GM21447 (cell line): ENCODE measurements around the gene PSMB2.

ENCODE experiments used
- ATAC-seq: cut with Tn5 transposase; IDR thresholded peaks from one replicate; pipeline ENCODE4 v1.9.1; 2021; ENCODE audit not compliant: unreplicated experiment

PSMB2 gene

DNA sequence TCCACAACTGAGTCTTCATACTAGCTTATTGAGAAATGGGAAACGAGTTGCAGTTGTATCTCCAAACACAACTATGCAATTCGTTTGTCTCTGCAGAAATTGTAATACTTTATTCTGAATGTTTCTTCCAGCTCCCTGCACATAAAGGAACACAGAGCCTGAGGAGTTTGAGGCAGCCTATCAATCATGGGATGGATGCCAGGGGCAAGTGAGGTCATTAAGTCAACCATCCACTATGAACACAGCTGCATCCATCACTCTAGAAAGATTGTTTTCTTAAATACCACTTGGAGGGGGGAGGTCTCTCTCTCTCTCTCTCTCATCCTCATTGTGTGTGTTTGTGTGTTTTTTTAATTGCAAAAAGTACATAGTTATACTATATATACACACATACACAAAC lies 2.9 kb upstream of the PSMB2 start:
- ATAC-seq: no peak

DNA sequence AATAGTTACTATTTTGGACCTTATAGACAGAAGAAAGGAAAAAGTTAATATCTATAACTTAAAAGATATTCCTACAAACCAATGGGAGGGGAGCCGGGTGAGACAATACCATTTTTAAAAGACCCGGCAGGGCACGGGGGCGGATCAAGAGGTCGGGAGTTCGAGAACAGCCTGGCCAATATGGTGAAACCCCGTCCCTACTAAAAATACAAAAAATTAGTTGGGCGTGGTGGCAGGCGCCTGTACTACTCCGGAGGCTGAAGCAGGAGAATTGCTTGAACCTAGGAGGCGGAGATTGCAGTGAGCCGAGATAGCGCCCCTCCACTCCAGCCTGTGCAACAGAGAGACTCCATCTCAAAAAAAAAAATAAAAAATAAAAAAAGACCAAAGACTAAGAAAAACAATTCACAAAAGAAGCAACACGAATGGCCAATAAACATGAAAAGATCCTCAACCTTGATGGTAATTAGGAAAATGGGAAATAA lies 1.2 kb upstream of the PSMB2 start:
- no peak for ATAC-seq

DNA sequence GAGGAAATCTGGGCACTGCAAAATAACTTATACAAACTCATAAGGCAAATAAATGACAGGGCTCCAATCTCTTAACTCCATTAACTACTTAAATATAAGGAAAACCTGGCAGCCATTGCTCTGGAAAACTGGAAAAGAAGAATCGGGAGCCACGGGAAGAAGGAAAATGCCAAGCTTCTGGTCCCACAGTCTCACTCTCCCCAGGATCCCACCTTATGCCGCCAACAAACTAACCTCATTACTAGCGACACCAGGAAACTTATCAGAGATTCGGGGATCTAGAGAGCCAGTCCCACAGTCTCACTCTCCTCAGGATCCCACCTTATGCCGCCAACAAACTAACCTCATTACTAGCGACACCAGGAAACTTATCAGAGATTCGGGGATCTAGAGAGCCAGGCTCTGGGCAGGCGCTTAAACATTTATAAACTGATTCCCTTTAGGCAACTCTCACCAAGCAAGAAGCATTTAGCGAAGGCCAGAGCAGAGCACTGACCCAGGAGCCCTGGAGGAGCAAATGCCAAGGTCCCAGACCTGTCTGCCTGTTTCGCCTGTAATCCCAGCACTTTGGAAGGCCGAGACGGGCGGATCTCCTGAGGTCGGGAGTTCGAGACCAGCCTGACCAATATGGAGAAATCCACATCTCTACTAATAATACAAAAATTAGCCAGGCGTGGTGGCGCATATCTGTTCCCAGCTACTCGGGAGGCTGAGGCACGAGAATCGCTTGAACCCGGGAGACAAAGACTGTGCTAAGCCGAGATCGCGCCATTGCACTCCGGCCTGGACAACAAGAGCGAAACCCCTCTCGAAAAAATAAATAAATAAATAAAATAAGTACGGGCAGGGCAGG lies 720 bp downstream of the PSMB2 start:
- ATAC-seq: no peak

- ATAC-seq: no peak
These were observed 3.9 kb downstream of the PSMB2 start for GRCh38 chr1:35637401-35637809.

DNA sequence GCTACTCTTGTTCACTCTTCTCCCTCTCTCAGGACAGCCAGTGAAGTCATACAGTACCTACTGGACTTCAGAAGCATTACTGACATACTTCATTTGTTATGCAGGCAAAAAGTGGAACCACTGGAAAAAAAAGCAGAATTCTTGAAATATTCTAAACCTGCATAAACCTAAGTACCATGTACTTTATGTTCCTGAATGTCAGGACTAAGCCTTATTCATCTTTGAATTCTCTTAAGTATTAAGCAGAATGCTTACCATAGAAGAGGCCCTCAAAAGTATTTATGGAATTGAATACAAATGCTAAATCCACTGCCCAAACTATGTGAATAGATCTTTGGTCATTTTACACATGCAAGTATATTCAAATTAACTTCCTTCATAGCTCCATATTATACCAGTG lies 7.8 kb downstream of the PSMB2 start:
- ATAC-seq: no peak

DNA sequence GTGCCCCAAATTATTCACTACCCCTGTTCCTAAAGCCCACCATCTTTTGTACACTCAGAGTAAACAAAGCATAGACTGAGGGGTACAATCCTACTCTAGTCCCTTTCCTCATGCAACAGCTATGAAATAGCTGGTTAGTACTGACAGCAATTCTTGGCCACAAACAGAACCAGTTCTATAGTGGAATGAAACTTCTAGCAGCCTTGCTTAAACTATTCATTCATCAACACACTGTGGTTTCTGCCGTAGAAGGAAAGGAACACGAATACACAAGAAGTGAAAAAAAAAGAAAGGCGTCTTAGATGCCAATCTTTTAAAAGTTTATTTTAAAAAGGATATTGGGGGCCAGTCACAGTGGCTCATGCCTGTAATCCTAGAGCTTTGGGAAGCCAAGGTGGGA lies 9.9 kb downstream of the PSMB2 start:
- ATAC-seq: no peak

GRCh38 chr1:35629051-35629450 lies 12.3 kb downstream of the PSMB2 start:
- no peak for ATAC-seq

DNA sequence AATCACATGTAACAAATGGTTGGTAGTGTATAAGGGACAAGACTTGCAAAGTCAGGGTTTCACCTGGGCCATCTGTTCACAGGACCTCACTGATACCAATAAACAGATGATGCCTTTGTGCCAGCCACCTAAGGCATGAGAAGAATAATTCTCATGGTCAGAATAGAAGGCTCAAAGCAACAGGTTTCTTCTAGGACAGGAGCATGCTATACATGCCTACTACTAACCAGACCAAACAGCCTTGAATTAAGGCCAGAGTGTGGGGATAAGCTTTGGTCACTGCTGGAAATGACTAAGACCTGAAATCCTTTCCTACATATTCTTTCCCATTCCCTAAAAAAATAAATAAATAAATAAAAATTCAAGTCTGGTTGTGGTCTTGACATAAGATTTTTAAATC lies 17.5 kb downstream of the PSMB2 start:
- ATAC-seq: no peak

DNA sequence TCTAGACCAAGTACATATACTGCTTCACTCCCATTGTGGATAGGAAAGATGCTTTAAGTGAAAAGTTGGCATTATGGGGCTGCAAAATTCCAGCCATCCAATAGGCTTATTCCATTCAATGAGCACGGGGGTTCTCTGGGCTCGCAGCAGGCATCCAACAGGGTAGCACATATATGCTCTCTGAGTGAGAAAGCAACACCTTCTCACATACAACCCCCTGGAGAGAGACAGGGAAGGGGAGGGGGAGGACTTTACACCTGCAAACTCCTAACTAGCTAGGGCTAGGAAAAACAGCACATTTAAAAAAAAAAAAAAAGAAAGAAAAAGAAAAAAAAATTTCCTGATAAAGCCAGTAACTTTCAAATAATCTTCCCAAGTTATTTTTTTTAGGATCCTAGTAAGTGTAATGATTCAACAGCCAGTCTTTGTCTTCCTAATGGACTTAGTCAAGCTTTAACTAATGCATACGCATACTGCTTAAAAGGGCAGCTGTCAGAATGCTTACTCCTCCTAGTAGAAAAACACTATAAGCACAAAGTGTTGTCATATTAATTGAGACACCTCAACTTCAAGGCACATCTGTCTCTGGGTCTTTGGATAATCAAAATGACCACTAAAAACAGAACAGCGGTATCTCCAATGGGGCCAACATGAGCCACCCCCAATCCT lies 18.7 kb downstream of the PSMB2 start:
- ATAC-seq: no peak

DNA sequence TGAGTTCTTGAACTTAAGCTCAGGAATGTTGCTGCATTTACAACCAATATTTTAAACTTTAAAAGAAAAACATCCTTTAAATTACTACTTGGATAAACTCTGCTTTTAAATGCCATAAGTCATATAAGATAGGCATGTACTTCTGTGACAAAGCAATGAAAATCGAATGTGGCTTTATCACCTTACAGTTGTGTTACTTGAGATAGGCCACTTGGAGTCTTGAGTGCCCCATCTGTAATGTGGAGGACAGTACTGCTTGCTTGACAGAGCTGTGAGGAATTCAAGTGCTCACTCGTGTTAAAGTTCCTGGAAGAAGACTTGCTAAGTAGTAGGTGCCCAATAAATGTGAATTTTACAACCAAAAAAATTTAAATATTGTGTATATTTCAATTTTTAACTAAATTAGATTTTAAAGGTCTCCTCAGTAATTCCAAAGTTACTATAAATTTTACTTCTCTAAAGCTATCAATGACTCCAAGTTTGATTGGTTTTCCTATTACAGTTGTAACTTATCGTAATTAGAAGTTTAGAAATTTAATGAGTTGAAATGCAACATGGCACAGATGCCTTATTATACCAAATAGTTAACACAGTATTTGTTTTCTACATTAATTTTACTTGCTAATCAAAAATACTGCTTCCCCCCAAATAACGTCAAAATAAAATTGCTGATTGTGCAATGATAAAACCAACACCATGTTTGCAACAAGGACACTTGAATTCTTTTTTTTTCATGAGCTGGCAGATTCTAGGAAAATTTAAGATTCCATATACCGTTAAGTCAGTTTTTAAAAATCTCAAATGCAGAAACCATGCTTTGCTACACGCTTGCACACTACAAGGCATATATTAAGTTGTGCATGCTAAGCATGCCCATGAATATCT lies 21.8 kb downstream of the PSMB2 start:
- ATAC-seq: no peak

GRCh38 chr1:35615440-35615839 lies 25.9 kb downstream of the PSMB2 start:
- ATAC-seq: no peak

- ATAC-seq: no peak
These were observed 29.7 kb downstream of the PSMB2 start for GRCh38 chr1:35611655-35612054.

- ATAC-seq: no peak
These were observed 35.5 kb downstream of the PSMB2 start for GRCh38 chr1:35605867-35606182.

GRCh38 chr1:35605071-35605866 lies 36.1 kb downstream of the PSMB2 start:
- ATAC-seq: no peak

DNA sequence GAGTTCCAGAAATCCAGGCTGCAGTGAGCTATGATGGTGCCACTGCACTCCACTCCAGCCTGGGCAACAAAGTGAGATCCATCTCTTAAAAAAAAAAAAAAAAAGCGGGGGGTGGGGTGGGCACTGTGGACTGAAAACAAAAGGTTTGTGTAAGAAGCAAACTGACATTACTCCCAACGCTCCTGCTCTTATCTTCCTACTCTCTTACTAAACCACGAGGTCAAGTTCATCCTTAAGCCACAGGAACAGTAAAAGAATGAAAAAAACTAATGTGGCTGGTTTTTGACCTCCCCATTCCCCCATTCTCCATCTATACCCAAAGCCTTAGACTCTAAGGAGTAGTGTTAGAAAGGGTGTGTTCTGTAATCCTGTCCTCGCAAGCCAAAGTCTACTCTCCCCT lies 37.4 kb downstream of the PSMB2 start:
- ATAC-seq: no peak

GRCh38 chr1:35603468-35603867 lies 37.9 kb downstream of the PSMB2 start:
- no peak for ATAC-seq

DNA sequence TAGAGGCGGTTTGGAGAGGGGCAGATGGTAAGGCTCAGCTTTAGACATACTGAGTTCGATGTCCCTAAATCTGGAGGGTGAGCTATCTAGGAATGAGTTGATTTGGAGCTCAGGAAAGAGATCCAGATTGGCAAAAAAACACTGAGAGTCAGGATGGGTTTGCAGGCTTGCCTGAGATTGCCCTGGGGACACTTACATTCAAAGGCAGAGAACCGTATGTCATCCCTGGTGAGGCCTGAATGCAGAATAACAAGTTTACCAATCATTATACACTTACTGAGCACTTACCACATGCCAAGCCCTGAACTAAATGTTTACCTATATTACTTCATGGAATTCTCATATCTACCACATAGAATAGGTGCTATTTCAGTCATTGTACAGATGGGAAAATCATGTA lies 40.7 kb downstream of the PSMB2 start:
- ATAC-seq: no peak

- no peak for ATAC-seq
These were observed 41.9 kb downstream of the PSMB2 start for GRCh38 chr1:35599411-35599810.

DNA sequence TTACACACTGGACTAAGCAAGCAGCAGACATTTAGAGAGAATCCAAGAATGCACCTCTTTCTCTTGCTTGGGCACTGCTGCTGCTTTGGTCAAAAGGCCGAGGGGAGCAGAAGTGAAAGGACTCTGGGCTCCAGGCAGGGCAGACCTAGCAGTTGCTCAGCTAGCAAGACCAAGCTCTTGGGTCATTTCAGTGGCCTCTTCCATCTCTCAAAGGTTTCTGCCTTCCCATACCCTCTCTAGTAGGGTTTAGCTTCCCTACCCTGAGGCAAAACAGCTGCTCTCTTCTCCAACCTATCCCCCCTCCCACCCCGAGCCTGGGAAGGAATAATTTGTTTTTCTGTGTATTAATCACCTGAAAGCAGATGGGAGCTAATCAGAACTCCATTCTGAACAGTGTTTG lies 42.4 kb downstream of the PSMB2 start:
- ATAC-seq: no peak

DNA sequence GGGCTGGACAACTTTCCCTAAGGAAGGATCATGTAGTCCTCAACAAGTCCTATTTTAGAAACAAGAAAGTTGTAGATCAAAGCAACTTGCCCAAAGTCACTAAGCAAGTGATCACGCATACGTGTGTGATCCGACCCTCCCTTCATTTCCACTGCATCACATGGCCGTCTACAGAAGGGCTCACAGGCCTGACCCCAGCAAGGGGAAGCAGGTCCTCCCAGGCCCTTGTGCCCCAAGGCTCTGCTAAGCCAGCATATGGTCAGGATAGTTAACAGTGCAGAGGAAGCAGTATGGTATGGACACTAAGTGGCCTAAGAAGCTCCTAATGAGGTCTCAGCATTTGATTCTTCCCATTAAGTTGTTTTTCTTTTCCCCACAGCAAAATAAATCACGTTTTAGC lies 43.5 kb downstream of the PSMB2 start:
- ATAC-seq: no peak

GRCh38 chr1:35595684-35596083 lies 45.6 kb downstream of the PSMB2 start:
- ATAC-seq: no peak
